ENCODE results near the gene SPANXN5.
"Not testable (repeated sequence)": the region's sequence is repeated elsewhere in the genome, so short reads cannot be mapped to it uniquely, and the experiment has no call there.

SPANXN5 gene, protein sequence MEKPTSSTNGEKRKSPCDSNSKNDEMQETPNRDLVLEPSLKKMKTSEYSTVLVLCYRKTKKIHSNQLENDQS

GRCh38 chrX:52797327-52797726 is at the start of gene SPANXN5:
Gene SPANXN5 (minus strand): TSS chrX:52797427. CDS start chrX:52797348, 79 bp downstream.
- in situ Hi-C loops (cut with MboI; ENCODE audit: low sequenced_read_pairs): not testable (repeated sequence)

DNA sequence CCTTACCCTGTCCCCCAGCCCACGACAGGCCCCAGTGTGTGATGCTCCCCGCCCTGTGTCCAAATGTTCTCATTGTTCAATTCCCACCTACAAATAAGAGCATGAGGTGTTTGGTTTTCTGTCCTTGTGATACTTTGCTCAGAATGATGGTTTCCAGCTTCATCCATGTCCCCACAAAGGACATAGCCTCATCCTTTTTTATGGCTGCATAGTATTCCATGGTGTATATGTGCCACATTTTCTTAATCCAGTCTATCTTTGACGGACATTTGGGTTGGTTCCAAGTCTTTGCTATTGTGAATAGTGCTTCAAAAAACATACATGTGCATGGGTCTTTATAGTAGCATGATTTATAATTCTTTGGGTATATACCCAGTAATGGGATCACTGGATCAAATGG is 46.4 kb upstream of the SPANXN5 start:
- in situ Hi-C loops (cut with MboI; ENCODE audit: low sequenced_read_pairs): not testable (repeated sequence)

- in situ Hi-C loops (cut with MboI; ENCODE audit: low sequenced_read_pairs): no loop called here
Observed at GRCh38 chrX:52839137-52839536, 41.9 kb upstream of the SPANXN5 start.

- in situ Hi-C loops (cut with MboI; ENCODE audit: low sequenced_read_pairs): no loop called here
Observed at GRCh38 chrX:52830551-52830950, 33.3 kb upstream of the SPANXN5 start.

DNA sequence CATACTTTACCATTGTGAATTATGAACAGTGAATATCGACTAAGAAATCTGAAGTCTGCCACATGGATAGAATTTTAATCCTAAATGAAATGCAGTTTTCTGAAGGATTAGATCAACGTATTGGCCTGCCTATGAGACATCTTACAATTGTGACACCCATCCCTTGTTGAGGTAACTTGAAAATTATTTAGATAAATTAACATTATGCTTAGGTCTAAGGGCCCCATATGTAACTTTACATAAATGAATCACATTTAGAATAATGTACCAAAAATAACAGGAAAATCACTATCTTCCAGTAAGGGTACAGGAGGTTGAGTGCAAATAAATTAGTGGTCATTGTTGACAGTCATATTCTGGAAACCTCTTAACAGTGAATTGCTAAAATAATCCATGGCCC is 27.4 kb upstream of the SPANXN5 start:
- in situ Hi-C loops (cut with MboI; ENCODE audit: low sequenced_read_pairs): no loop called here

GRCh38 chrX:52821079-52821760 is 24.0 kb upstream of the SPANXN5 start:
- in situ Hi-C loops (cut with MboI; ENCODE audit: low sequenced_read_pairs): no loop called here

GRCh38 chrX:52819788-52820187 is 22.6 kb upstream of the SPANXN5 start:
- in situ Hi-C loops (cut with MboI; ENCODE audit: low sequenced_read_pairs): no loop called here

DNA sequence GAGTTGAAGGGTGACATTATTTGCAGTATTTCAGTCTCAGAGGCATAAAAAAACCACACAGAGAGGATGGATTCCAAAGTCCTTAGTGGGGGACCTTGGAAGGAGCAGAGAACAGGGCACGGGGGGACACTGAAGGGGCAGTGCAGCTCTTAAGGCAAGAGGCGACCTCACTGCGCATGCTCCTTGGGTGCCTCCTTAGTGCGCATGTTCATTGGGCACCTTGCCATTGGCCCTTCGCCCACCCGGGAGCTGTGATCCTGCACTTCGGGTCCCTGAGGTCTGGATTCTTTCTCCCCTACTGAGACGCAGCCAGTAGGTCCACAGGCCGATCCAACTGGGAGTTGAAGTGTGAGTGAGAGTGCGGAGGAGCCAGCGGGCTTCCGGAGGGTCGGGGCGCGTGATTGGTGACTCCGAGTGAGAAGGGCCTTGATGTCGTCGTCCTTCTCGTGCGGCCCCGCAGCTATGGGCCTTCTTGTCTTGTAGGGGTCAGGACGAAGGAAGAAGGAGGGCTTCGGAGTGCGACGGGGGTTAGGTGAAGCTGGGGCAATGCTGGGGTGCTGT is 13.9 kb upstream of the SPANXN5 start, which contains the start of gene XAGE5:
XAGE5 (plus strand) TSS at position 223 of the 561 bp plus-strand sequence. CDS start 1,280 bp downstream, outside the sequence.
- in situ Hi-C loops (cut with MboI; ENCODE audit: low sequenced_read_pairs): no loop called here

- in situ Hi-C loops (cut with MboI; ENCODE audit: low sequenced_read_pairs): not testable (repeated sequence)
Observed at GRCh38 chrX:52804876-52805275, 7.6 kb upstream of the SPANXN5 start.

- in situ Hi-C loops (cut with MboI; ENCODE audit: low sequenced_read_pairs): not testable (repeated sequence)
Observed at GRCh38 chrX:52773504-52773903, 23.7 kb downstream of the SPANXN5 start.

DNA sequence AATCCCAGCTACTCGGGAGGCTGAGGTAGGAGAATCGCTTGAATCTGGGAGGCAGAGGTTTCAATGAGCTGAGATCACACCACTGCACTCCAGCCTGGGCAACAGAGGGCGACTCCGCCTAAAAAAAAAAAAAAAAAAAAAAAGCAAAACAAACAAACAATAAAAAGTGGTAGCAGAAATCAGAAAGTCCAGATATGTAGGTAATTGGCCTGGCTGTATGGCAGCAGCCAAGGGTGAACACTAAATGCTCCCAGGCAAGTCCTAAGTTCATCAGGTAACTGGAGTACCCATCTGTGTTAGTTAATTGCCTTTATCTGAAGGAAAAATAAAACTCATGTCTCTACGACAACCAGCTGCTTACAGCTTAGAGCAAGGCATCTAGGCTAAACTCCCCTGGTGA is 31.2 kb downstream of the SPANXN5 start:
- in situ Hi-C loops (cut with MboI; ENCODE audit: low sequenced_read_pairs): not testable (repeated sequence)

DNA sequence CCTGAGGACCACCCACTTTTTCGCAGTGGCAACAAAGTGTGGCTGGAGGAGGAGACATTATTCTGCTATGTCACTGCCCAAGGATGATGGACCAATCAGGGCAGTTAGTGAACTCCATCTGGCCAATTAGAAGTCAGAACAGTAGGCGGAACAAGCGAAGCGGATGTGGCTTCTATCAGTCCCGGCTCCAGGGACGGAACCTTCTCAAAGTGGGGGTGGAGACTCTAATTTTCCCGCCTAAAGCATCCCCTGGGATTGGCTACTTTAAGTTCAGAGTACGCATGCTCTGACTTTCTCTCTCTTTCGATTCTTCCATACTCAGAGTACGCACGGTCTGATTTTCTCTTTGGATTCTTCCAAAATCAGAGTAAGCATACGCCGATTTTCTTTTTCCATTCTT is 46.3 kb downstream of the SPANXN5 start, which contains the start of gene SSX2B:
SSX2B (plus strand) TSS at position 301 of the 400 bp plus-strand sequence. CDS start 1,429 bp downstream, outside the sequence.
- in situ Hi-C loops (cut with MboI; ENCODE audit: low sequenced_read_pairs): not testable (repeated sequence)

Measured in HL-60/S4 treated with retinoic acid at 250 ng/mL for 4 days and 3 days (cell line).